ENCODE data around the gene DZIP1L. TPM values are rescaled to one million over a fixed set of nuclear protein-coding genes. Genes with fewer than 3 reads are reported as not detected.
"Not testable (repeated sequence)": the region's sequence is repeated elsewhere in the genome, so short reads cannot be mapped to it uniquely, and the experiment has no call there.

DZIP1L gene
- total and polyA plus RNA-seq, 9 of the 15 experiments (the other 6 are each of a cell fraction or from before 2014, with no cell fraction given), result 0.03 to 1.5 (median 0.48) TPM; not detected in 1

- intact Hi-C loops (cut with micrococcal nuclease), result not testable (repeated sequence)
Measured at GRCh38 chr3:138085745-138086144, 29.7 kb downstream of the DZIP1L start.

GRCh38 chr3:138084196-138084595 lies 31.2 kb downstream of the DZIP1L start:
- FAIRE-seq (no peak), DNase-seq (ENCODE audit: extremely low read depth in 1 of 4, low spot score in 3 of 4) (no peak), ATAC-seq (no peak)
- no peaks in the 10 kb centered on the region for H3K9me1 ChIP-seq (ENCODE audit: control insufficient read depth, insufficient read depth, low read length)
- no peak overlapping the region for H3K9ac ChIP-seq (ENCODE audit: insufficient read depth in 1 of 2, low read depth in 2 of 2, low read length in 2 of 2)
- no peaks in the 10 kb centered on the region; the same call in 1 of the 2 replicates for H4K20me1 ChIP-seq (replicated peaks; ENCODE audit: control insufficient read depth, insufficient read depth, low read length)
- H3K9me3 ChIP-seq (replicated peaks; ENCODE audit: control insufficient read depth, insufficient read depth, low read depth, low read length), result no peaks in the 10 kb centered on the region
- no peak overlapping the region for H3K27ac ChIP-seq (ENCODE audit: extremely low read depth, low read depth, low read length)
- CTCF ChIA-PET (ENCODE audit: low intra/inter-chr PET ratio), result no interaction called here
- H3K4me1 ChIP-seq (replicated peaks in 1 of 2; ENCODE audit: control insufficient read depth in 2 of 2, insufficient read depth in 2 of 2, low read length in 2 of 2), result no peaks in the 10 kb centered on the region
- intact Hi-C loops (cut with micrococcal nuclease) (no loop called here), in situ Hi-C loops (cut with MboI) (no loop called here)
- H2AFZ ChIP-seq (ENCODE audit: low read depth, low read length), result no peak overlapping the region
- H3K36me3 ChIP-seq (ENCODE audit: control insufficient read depth, insufficient read depth, low read length), result no peaks in the 10 kb centered on the region
- TF ChIP-seq ZNF280B (CRISPR knock-in tag; IDR thresholded peaks at IDR 0.05), result no peak
- TF ChIP-seq CBFA2T2 (conservative IDR thresholded peaks at IDR 0.05), result no peak
- no peak for TF ChIP-seq KLF10 (CRISPR knock-in tag; IDR thresholded peaks at IDR 0.05)
- TF ChIP-seq U2AF2 (optimal IDR thresholded peaks at IDR 0.05; ENCODE audit: low read depth, low read length), result no peak
- TF ChIP-seq ZNF146 (CRISPR knock-in tag; IDR thresholded peaks at IDR 0.05; ENCODE audit: unreplicated experiment), result no peak
- no peak overlapping the region for H3K4me2 ChIP-seq (ENCODE audit: insufficient read depth, low read length)
- POLR2A ChIA-PET, result no interaction called here
- H3K79me2 ChIP-seq (ENCODE audit: control insufficient read depth, insufficient read depth, low read length), result no peaks in the 10 kb centered on the region
- H3K4me3 ChIP-seq, result no peak overlapping the region
- no TSS peak for BruUV-seq (replicated peaks)
- H3K27me3 ChIP-seq (ENCODE audit: control insufficient read depth in 2 of 2, insufficient read depth in 2 of 2, low read length in 2 of 2), result peaks cover 0 to 12% of the 10 kb centered on the region in 2 experiments; a peak in 2 of 5 replicates

More at GRCh38 chr3:138085745-138086144, 29.7 kb downstream of the DZIP1L start:
- H3K4me3 ChIP-seq; ATAC-seq; H3K9me3 ChIP-seq (replicated peaks; ENCODE audit: control insufficient read depth, insufficient read depth, low read depth, low read length); H3K9me1 ChIP-seq (ENCODE audit: control insufficient read depth, insufficient read depth, low read length); H3K36me3 ChIP-seq (ENCODE audit: control insufficient read depth, insufficient read depth, low read length); DNase-seq (ENCODE audit: extremely low read depth in 1 of 4, low spot score in 3 of 4); H3K4me1 ChIP-seq (replicated peaks in 1 of 2; ENCODE audit: control insufficient read depth in 2 of 2, insufficient read depth in 2 of 2, low read length in 2 of 2); H3K4me2 ChIP-seq (ENCODE audit: insufficient read depth, low read length); H3K27ac ChIP-seq (ENCODE audit: extremely low read depth, low read depth, low read length); BruUV-seq (replicated peaks); POLR2A ChIA-PET; in situ Hi-C loops (cut with MboI); H3K79me2 ChIP-seq (ENCODE audit: control insufficient read depth, insufficient read depth, low read length); H2AFZ ChIP-seq (ENCODE audit: low read depth, low read length); CTCF ChIA-PET (ENCODE audit: low intra/inter-chr PET ratio); FAIRE-seq; H4K20me1 ChIP-seq (replicated peaks; ENCODE audit: control insufficient read depth, insufficient read depth, low read length); H3K9ac ChIP-seq (ENCODE audit: insufficient read depth in 1 of 2, low read depth in 2 of 2, low read length in 2 of 2): not testable (repeated sequence)
- WGBS (ENCODE audit: insufficient coverage, low coverage, missing lambda C conversion rate), result no CpG with 5 or more reads among the region's 3 CpGs
- H3K27me3 ChIP-seq (ENCODE audit: control insufficient read depth in 2 of 2, insufficient read depth in 2 of 2, low read length in 2 of 2), result peaks cover 0 to 12% of the 10 kb centered on the region in 2 experiments; a peak in 2 of 5 replicates

Measured in K562 (cell line).